Left lung (tissue), 10 donors: ENCODE data around the gene AHRR. TPM values are rescaled to one million over a fixed set of nuclear protein-coding genes. Genes with fewer than 3 reads are reported as not detected.
"Not testable (repeated sequence)": the region's sequence is repeated elsewhere in the genome, so short reads cannot be mapped to it uniquely, and the experiment has no call there.

ENCODE experiments used
- ATAC-seq: fragments of 200-7000 bp; cut with Tn5 transposase; one replicate; pipeline ENCODE4 v1.9.1; 2020; ENCODE audit warnings: moderate library complexity
- DNase-seq, 4 donors: peaks; one replicate each; pipeline ENCODE4 v3.0.0-alpha.2; 2013 to 2020
- H3K27ac ChIP-seq, 2 donors: fragments of 200-600 bp; sonication (generic) in 1 of 2; one replicate each; pipeline versions ENCODE4 v1.5.0 to v1.8.0; 2020 to 2021
- H3K27me3 ChIP-seq, 2 donors: fragments of 200-600 bp; sonication (generic) in 1 of 2; one replicate each; pipeline versions ENCODE4 v1.5.0 to v1.8.0; 2020 to 2021
- H3K36me3 ChIP-seq, 2 donors: fragments of 200-600 bp; sonication (generic) in 1 of 2; one replicate each; pipeline versions ENCODE4 v1.5.0 to v1.8.0; 2020 to 2021
- H3K4me1 ChIP-seq, 2 donors: fragments of 200-600 bp; one replicate each; pipeline ENCODE4 v1.8.0; 2021
- H3K4me3 ChIP-seq, 2 donors: fragments of 200-600 bp; sonication (generic) in 1 of 2; one replicate each; pipeline versions ENCODE4 v1.5.0 to v1.8.0; 2020 to 2021; ENCODE audit warnings: mild to moderate bottlenecking in 1 of 2
- H3K9me3 ChIP-seq, 2 donors: fragments of 200-600 bp; sonication (generic) in 1 of 2; one replicate each; pipeline versions ENCODE4 v1.5.0 to v1.8.0; 2020 to 2021
- intact Hi-C, 2 donors: fragments of 100-400 bp; cut with DNase I; formaldehyde crosslinking; loops; one replicate each; pipeline versions ENCODE4 v1.11.2 to v1.14.2; 2022
- polyA plus RNA-seq, 6 donors: library from polyadenylated mRNA; unstranded; fragments of 120-200 nt; gene quantifications; one replicate each; pipeline ENCODE4 v1.2.1, GENCODE V29; 2013; ENCODE audit not compliant: insufficient read length in 6 of 6
- total RNA-seq, 2 donors: library from RNA; stranded (reverse); fragmentation: NEBNext Ultra II Directional; extraction: Animal tissue kit (Norgen Biotek cat#: 25700); gene quantifications; one replicate each; pipeline ENCODE4 v1.2.1, GENCODE V29; 2021
- TF ChIP-seq, protein P1 (sequence below), 2 donors: fragments of 200-600 bp; sonication (generic) in 1 of 2; IDR thresholded peaks; one replicate each; pipeline versions ENCODE4 v1.5.0 to v1.8.0; 2021; ENCODE audit warnings: antibody characterized with exemption in 2 of 2
- donor health status: DM: no; HTN: yes; CAD: no.
- donor health status: DM: no; HTN: no; CAD: no.

The AHRR gene
- total and polyA plus RNA-seq, 8 donors, result 0.32 to 8.4 (median 4.7) TPM

- H3K4me1 ChIP-seq, ATAC-seq, DNase-seq, H3K27ac ChIP-seq, H3K27me3 ChIP-seq, intact Hi-C loops, H3K4me3 ChIP-seq, H3K9me3 ChIP-seq: not testable (repeated sequence)
- peaks cover 0 to 25% of the 10 kb centered on the region in 2 donors for H3K36me3 ChIP-seq
These were observed 19.1 kb upstream of the AHRR start for GRCh38 chr5:302416-302815.

GRCh38 chr5:302966-303365 is 18.5 kb upstream of the AHRR start:
- intact Hi-C loops, result no loop called here
- ATAC-seq, result no peak

DNA sequence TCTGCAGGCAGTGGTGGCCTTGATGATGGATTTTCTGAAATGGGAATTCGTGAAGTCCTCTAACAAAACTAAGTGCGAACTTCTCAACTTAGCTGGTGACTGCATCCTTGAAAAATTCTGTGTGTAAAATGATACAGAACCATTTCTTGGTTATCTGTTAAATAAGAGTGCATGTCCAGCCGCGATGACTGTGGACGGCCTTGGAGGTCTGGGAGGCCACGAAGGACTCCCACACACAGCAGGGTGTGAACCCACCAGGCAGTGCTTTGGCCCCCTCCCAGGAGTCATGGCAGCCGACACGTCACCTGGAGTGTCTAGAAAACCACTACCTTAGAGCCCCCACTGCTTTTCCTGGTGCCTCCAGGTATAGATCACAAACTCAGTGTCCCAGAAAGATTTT is 17.8 kb upstream of the AHRR start:
- ATAC-seq, H3K27ac ChIP-seq: not testable (repeated sequence)

More at GRCh38 chr5:302966-303365, 18.5 kb upstream of the AHRR start:
- H3K4me3 ChIP-seq, result no peak overlapping the region
- no peaks in the 10 kb centered on the region for H3K4me1 ChIP-seq
- no peaks in the 10 kb centered on the region for H3K27me3 ChIP-seq
- peak in 1 of 4 donors; percentile 15 for DNase-seq
- no peaks in the 10 kb centered on the region for H3K9me3 ChIP-seq
- TF ChIP-seq, protein P1, sequence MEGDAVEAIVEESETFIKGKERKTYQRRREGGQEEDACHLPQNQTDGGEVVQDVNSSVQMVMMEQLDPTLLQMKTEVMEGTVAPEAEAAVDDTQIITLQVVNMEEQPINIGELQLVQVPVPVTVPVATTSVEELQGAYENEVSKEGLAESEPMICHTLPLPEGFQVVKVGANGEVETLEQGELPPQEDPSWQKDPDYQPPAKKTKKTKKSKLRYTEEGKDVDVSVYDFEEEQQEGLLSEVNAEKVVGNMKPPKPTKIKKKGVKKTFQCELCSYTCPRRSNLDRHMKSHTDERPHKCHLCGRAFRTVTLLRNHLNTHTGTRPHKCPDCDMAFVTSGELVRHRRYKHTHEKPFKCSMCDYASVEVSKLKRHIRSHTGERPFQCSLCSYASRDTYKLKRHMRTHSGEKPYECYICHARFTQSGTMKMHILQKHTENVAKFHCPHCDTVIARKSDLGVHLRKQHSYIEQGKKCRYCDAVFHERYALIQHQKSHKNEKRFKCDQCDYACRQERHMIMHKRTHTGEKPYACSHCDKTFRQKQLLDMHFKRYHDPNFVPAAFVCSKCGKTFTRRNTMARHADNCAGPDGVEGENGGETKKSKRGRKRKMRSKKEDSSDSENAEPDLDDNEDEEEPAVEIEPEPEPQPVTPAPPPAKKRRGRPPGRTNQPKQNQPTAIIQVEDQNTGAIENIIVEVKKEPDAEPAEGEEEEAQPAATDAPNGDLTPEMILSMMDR (IDR thresholded peaks at IDR 0.05), result no peak
- peaks cover 0 to 30% of the 10 kb centered on the region in 2 donors for H3K36me3 ChIP-seq
- no peak overlapping the region for H3K27ac ChIP-seq

DNA sequence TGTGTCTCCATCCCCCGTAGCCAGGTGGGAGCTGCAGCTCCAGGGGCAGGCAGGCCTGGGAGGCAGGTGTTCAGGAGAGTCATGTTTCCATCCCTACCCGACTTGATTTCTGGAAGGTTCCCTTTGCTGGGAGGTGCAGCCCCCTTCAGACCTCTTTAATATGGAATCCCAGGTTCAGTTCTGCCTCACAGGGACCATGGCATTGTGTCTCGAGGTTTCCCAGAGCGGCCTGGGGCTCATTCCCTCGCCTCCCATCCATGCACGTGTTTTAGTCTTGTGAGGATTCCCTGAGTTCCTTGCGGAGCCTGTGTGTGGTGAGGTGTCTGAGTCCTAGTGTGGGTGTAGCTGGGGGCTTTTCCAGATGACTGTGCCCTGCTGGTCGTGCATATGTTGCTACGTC is 16.5 kb upstream of the AHRR start:
- H3K9me3 ChIP-seq, result no peaks in the 10 kb centered on the region
- no peak overlapping the region for H3K27ac ChIP-seq

More for the DNA sequence above, 17.8 kb upstream of the AHRR start:
- H3K9me3 ChIP-seq, H3K4me3 ChIP-seq, H3K27me3 ChIP-seq, H3K4me1 ChIP-seq, intact Hi-C loops: not testable (repeated sequence)
- peak in 1 of 4 donors; percentile 11 for DNase-seq
- peaks cover 0 to 38% of the 10 kb centered on the region in 2 donors for H3K36me3 ChIP-seq

DNA sequence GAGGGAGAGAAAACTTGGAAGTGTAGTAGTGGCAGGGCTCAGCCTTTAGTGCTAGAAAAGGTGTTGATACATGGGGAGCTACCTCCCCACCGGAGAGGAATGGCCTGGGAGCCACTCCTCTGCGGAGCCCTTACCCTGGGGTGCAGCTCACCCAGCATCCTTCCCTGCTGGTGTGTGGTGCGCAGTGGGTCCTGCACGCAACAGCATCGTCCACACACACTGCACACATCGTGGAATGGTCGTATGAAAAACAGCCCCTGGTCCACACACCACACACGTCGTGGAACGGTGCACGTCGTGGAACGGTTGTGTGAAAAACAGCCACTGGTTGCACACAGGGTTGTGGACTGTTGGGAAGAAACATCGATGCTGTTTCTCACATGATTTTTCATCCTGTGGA is 16.1 kb upstream of the AHRR start:
- TF ChIP-seq, protein P1 (IDR thresholded peaks at IDR 0.05), result no peak
- ATAC-seq (no peak), DNase-seq (peak in 1 of 4 donors; percentile 11)
- no peak overlapping the region for H3K27ac ChIP-seq
- H3K27me3 ChIP-seq, result no peaks in the 10 kb centered on the region
- no peaks in the 10 kb centered on the region for H3K9me3 ChIP-seq
- no peaks in the 10 kb centered on the region for H3K4me1 ChIP-seq
- H3K4me3 ChIP-seq, result no peak overlapping the region
- intact Hi-C loops, result no loop called here
- peaks cover 0 to 52% of the 10 kb centered on the region in 2 donors for H3K36me3 ChIP-seq

More for the DNA sequence above, 16.5 kb upstream of the AHRR start:
- Histone ChIP-seq H3K4me3 (no peak overlapping the region), H3K4me1 (no peaks in the 10 kb centered on the region), H3K27me3 (no peaks in the 10 kb centered on the region), H3K36me3 (peaks cover 0 to 48% of the 10 kb centered on the region in 2 donors)
- DNase-seq, result peak in 1 of 4 donors; percentile 2
- intact Hi-C loops, result no loop called here
- ATAC-seq, result no peak
- TF ChIP-seq, protein P1 (IDR thresholded peaks at IDR 0.05), result no peak

DNA sequence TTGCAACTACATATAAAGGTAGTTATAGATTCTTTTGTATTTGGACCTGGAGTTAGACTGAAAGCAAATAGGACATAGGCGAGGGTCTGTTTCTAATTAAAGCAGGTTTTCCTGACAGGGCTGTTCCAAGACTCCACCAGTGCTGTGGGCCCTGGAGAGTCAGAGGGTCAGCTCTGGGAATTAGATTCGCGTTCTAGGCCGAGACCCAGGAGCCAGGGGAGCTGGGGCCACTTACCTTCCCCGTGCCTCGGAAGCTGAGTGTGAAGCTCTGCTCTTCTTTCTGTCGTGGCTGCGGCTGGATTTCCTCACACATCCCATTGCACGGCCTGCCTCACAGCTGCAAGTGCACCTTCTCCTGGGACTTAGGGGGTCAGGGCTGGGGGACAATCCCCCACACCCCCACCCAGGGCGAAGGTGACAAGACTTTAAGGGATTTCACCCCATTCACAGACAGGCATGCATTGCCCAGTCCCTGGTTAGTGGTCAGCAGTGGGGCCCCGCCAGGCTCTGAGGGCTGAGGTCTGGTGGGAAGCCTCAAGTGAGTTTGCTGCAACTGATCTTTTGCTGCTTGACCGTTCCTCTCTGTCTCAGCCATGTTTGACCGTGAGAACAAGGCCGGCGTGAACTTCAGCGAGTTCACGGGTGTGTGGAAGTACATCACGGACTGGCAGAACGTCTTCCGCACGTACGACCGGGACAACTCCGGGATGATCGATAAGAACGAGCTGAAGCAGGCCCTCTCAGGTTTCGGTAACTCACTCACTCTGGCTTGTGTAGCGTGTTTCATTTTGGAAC is 15.3 kb upstream of the AHRR start:
- ATAC-seq (no peak), DNase-seq (peak in 1 of 4 donors; percentile 10)
- Histone ChIP-seq H3K27ac (no peak overlapping the region), H3K36me3 (peaks cover 0 to 59% of the 10 kb centered on the region in 2 donors), H3K4me1 (no peaks in the 10 kb centered on the region), H3K4me3 (no peak overlapping the region), H3K9me3 (no peaks in the 10 kb centered on the region), H3K27me3 (no peaks in the 10 kb centered on the region)
- TF ChIP-seq, protein P1 (IDR thresholded peaks at IDR 0.05), result no peak
- intact Hi-C loops, result no loop called here
